HG02642 (cell line): ENCODE results near the gene EEFSEC.

ENCODE experiments used
- ATAC-seq: cut with Tn5 transposase; IDR thresholded peaks from one replicate; pipeline ENCODE4 v1.9.1; 2021; ENCODE audit warnings: mild to moderate bottlenecking; ENCODE audit not compliant: unreplicated experiment, poor library complexity

Gene EEFSEC

DNA sequence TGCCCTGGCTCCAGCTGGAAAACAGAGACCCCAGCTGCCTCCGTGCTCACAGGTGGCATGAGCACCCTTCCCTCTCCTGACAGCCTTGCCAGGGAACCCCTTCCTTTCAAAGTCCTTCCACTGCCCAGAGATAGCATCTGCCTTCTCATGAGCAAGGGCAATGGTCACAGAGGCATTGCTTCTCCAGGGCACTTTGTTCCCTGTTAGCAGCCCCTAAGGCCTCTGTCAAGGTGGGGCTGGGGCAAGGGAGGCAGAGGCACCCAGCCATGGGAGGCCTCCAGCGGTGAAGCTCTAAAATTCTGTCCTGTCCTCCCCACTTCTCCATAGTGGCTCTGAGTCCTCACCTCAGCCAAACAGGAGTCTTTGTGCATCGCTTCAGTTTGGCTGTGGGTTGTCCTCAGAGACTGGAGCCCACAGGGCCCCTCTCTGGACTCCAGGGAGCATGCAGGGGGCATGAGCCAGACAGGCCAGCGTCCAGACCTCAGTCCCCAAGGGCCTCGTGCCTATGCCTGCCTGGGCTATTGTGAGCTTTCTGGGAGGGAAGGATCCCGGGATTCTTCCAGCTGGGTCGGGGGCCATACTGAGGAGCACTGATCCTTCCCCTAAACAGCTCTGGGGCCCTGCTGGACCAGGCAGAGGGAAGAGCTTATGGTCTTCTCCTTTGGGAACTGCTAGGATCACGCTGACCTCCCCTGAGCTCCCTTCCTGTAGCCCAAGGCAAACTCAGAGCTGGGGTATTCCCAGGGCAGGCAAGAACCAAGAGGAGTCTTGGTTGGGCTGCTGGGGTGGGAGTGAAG is 206.8 kb downstream of the EEFSEC start:
- ATAC-seq, result no peak

DNA sequence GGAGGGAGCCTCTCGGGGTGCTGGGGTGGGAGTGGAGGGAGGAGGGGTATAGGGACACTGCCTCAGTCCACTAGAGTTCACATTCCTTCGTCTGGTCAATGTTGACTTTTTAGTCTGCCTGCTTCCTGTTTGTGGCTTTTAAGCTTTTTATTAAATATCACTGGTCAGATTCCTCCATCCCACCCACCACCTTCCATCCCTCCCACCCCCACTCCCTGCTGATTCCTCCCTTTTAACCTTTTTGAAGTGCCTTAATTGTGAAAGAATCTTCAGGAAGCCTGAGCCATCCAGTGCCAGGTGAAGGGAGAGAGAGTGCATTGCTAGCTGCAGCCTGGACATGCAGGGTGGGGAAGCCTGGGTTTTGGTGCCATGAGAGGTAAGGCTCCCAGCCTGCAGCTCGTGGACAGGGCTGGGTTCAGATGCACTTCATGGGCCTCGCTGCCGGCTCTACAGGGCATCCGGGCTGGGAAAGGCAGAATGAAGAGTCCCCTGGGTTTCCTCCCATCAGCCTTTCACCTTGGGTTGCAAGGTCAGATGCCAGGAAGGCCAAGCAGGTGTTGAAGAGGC is 207.5 kb downstream of the EEFSEC start:
- ATAC-seq, result no peak

DNA sequence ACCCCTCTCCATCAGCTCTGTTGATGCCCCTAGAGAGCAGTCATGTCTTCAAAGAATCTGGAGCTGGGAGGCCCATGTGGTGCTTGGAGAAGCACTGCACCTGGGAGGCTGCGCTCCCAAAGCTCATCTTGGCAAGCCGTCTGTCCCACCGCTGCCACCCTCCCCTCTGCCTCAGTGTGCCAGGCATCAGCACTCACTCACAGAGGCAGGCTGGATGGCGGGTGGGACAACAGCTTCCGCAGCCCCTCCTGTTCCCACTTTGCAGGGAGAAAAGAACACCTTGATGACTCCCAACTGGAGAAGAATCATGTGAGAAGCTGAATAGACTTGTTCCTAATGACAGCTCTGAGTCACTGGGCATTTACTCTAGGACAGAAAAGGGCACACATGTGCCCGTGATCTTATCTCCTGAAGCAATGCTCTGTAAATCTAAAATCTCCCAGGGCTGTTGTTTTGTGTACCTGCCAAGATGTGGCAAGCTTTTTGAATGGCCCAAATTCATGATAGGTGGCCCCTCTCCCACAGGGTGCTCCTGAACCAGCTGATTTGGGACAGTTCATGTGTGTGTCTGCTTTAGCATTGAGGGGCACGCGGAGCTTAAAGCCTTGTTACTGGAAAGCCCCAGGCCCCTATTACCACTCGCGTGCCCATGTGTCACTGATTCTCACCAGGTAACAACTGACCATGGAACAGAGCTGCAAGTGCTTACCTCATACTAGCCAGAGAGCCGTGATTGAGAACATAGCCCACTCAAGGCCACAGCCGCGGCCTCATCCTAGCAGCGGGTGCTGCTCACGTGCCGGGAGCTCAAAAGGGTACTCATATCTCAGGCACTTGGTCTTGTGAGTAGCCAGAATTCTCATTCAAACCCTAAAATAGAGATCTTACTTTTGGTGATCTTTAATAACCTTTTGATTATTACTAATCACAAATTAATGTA is 209.0 kb downstream of the EEFSEC start:
- no peak for ATAC-seq

DNA sequence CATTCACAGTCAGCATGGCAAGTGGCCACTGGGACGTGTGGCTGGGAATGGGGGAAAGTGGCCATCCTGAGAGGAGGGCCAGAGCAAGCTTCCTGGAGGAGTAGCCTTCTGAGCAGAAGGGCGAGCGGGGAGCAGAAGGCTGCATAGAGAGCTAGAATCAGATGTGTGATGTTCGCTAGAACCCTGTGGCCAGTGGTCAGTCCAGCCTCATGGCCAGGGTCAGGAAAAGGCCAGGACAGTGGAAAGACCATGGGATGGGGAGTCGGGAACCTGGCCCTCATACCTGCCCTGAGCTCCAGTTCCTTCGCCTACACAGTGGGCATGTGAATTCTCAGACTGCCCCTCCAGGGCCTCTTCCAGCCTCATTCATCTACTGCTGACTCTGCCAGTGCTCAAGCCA is 211.0 kb downstream of the EEFSEC start:
- no peak for ATAC-seq

DNA sequence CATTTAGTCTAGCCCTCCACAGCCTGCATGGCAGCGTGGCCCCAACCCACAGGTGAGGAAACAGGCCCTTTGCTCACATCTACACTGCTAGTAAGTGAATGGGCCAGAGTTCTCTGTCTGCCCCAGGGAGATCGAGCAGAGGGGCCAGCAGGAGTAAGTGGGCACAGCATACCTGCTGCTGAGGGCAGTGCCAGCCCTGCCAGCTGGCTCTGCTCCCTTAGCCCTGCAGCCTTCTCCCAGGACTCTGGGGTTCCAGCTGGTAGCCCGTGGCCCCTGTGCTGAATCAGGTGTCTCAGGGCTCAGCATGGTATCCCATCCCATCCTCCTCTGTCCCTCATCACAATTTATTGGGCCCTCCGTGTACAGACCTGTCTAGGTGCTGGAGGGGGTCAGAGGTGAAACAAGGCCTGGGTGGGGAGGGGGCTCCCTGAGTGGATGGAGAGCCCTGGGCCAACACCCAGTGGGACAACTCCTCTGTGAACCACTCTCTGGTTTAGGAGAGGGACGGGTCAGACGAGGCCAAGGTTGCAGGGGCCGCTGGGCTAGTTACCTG is 211.6 kb downstream of the EEFSEC start:
- no peak for ATAC-seq

DNA sequence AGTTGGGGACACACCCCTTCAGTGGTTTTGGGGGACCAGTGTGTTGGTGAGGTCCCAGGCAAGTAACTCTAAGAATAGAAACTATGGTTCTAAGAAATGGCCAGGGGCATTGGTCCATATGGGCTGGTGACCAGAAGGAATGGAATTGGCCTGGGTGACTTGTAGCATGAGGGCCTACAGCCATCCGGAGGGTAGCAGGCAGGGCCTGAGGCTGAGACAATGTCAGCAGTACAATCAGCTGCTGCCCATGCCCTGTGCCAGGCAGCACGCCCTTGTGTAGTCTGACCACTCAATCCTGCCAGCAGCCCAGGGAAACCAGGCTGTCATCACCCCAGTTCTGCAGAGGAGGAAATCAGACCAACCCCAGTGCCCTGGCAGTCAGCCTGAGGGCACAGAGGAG is 212.9 kb downstream of the EEFSEC start:
- no peak for ATAC-seq

DNA sequence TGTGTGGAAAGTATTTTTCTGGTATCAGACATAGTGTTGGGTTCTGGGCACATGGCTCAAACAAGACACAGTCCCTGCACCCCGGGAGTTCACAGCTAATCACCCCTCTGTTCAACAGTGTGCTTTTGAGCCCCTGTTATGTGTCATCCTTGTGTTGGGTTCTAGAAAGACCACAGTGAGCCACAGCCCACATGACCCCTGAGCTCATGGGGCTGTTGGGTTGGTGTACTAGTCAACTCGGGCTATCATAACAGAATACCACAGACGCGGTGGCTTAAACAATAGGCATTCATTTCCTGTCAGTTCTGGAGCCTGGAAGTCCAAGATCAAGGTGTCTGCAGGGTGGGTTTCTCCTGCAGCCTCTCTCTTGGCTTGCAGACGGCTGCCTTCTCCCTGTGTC is 213.4 kb downstream of the EEFSEC start:
- ATAC-seq, result no peak

DNA sequence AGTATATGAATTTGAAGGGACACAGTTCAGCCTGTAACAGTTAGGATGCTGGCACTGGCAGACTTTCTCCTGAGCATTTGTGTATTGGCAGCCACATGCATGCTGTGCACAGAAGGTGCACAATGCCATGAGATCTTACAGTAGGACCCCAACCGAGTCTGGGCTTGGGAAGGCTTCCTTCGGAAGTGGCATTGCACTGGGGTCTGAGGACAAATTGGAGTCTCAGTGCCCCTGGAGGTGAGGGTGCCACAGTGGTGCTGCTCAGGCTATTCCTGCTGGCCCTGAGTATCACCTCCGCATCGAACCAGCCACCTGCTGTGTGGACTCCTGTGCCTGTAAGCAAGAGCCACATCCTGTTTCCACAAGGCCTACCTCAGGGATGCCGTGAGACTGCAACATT is 213.9 kb downstream of the EEFSEC start:
- ATAC-seq, result no peak

DNA sequence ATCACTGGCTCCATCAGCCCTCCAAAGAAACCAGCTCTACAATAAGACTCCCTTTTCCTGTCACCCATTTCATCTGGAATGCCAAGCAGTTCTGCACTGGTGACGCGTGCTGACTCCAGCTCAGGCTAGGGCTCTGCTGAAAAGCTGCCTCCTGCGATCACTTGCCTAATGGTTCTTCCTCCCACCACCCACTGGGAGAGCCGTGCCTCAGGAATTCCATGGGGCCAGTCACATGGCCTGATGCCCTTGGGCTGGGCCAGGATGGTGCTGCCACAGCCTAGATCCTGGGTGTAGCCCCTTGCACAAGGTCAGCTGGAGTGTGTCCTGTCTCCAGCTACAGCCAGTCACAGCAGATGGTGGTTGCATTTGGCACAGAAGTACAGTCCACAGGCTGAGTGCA is 214.5 kb downstream of the EEFSEC start:
- no peak for ATAC-seq

DNA sequence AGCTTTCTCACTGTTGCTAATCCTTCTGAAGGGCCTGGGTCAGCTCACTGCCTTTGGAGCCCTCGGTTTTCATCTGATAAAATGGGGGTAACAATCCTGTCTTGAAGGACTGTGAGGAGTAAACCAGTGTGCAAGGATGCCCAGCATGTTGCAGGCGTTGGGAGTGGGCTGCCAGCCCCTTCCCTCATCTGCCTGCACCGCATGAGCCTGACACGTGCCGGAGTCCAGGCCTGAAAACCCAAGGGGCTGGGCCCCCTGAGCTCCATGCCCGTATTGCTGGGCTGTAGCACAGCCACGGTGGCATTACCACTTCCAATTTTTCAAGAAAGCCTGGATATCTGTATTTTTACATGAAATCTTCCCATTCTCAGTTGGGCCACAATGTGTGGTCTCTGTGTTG is 215.3 kb downstream of the EEFSEC start:
- ATAC-seq, result no peak

DNA sequence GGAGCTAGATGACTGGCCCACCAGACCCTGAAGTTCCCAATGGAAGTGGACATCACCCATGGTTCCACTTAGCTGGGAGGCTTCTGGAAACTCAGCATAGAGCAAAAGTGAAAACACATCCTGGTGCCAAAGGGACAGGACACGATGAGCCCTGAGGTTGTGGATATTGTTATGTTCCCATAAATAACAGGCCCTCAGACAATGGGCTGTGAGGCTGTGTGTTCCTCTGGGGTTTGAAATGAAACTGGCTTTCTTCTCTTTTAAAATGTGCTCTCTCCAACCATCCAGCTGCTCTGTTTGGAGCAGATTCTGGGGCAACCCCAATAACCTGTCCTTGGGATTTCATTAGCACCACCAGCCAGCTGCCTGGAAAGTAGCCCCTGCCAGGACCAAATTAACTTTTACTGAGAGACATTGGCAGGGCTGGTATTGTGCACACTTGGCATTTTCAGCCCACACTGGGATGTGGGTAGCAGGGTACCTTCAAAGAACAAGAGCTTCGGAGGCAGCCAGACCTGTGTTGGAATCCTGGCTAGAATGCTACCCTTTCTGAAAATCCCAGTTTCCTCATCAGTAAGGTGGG is 215.9 kb downstream of the EEFSEC start:
- no peak for ATAC-seq

DNA sequence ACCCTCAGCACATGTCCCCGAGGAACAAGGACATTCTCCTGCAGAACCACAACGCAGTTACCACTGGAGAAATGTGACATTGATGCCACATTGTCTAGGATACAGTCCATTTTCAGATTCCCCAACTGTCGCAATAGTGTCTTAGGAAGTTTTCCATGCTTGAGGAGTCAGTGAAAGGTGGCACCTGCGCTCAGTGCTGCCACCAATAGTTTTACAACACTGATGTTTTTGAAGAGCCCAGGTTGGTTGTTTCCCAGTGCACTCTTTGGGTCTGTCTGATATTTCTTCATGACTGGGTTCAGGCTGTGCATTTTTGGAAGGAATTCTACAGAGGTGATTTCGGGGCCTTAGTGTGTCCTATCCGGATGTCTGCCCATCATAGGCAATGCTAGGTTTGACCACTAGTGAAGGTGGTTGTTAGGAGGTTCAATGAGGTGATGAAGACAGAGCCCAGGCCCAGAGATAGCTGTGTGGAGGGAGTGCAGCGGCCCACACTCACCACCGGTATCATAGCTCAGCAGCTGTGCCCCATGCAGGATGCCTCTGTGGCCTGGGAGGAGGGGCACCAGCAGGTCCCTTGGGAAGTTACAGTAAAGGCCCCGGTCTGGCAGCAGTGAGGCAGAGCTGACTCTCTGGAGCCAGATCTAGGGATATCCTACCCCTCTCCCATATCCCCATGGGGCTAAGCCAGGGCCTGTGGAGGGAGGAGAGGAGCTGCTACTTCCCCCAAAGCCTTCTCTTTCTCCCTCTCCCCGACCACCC is 216.8 kb downstream of the EEFSEC start:
- ATAC-seq, result no peak

DNA sequence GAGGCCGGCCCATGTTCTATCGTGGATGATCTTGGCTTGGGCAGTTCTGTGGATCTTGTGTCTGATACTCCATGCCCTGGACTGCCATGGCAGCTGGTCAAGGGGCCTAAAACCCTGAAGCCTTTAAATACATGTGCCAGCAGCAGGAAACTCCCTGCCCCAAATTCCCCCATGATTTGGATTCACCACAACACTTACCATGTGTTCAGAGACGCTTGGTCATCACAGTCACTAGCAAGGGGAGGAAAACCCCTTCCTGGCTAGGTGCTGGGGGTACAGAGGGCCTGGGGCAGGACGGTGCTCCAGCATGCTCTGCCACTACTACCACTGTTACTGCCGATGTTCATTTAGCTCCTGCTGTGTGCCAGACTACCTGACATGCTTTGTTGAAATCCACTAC is 219.0 kb downstream of the EEFSEC start:
- peak; percentile 55 for ATAC-seq

DNA sequence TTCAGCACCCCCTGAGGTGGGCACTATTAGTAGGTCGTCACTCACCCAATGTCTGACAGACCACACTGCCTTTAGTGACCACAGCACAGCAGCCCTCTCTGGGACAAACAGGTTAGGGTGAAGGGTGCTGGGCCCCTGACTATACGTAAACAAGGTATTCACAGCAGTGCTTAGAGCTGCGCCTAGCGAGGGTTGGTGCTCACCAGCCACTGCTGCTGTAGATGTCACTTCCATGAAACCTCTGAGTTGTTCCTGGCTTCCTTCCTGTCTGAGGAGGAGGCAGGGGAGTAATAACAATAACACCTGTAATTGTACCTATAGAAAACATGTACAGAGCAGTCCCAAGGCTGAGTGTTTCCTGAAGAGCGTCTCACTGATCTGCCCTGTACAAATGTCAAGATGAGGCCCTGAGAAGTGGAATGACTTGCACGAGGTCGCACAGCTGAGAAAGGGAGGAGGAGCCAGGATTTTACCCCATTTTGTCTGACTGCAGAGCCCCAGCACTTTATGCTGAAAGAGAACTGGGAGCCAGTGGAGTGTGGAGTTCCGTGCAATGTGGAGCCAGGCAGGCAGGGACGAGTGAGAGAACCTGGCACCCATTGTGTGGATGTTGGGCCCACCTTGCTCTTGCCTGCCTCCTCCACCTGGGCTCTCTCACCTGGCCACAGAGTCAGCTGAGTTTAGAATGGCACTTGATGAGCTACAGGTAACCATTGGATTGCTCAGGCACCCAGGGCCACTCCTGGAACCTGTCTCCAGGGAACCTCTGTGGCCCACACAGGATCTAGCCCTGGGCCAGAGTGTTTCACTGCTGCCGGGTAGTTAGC is 219.6 kb downstream of the EEFSEC start:
- ATAC-seq, result no peak

DNA sequence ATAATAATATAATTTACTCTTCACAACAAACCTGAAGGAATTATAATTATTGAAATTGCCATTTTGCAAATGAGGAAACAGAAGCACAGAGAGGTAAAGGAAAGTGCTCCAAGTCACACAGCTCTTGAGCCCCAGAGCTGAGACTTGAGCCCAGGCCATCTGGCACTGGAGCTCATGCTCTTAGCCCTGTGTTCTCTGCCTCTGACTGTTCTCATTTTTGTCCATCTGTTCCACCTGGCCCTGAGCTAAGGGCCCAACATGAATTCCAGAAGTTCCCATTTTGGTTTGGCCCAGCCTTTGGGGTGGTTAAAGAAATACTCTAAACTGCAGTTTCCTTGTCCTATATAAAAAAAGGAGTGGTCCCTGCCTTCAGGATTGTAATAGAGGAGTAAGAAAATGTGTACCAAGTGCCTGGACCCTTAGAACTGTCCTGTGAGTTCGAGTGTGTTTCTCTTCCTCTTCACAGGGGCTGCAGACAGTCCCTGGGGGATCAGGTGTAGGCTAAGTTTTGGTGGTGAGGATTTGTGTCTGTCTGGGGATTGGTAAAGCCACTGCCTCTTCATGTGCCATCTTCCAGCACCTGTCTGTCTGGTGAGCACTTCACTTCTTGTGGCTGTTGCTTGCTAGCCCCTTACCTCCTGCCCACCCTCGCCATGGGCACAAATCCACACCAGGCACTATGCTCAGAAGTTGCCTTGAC is 221.6 kb downstream of the EEFSEC start:
- no peak for ATAC-seq

DNA sequence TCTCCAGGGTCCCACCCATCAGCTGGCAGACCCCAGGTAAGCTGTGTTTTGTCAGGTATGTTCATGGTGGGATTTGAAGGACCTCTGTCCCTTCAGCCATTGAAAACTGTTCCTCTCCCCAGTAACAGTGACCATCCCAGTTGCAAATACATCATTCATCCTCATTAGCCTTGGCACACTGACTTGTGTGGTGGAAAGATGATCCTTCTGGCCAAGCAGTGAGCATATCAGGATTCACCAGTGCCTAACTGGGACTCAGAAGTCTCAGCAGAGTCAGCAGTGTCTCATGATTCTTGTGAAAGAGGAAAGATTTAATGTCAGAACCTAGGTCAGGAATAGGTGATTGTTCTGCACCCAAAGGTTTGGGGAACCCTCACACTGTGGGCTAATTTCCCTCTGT is 223.2 kb downstream of the EEFSEC start:
- no peak for ATAC-seq

DNA sequence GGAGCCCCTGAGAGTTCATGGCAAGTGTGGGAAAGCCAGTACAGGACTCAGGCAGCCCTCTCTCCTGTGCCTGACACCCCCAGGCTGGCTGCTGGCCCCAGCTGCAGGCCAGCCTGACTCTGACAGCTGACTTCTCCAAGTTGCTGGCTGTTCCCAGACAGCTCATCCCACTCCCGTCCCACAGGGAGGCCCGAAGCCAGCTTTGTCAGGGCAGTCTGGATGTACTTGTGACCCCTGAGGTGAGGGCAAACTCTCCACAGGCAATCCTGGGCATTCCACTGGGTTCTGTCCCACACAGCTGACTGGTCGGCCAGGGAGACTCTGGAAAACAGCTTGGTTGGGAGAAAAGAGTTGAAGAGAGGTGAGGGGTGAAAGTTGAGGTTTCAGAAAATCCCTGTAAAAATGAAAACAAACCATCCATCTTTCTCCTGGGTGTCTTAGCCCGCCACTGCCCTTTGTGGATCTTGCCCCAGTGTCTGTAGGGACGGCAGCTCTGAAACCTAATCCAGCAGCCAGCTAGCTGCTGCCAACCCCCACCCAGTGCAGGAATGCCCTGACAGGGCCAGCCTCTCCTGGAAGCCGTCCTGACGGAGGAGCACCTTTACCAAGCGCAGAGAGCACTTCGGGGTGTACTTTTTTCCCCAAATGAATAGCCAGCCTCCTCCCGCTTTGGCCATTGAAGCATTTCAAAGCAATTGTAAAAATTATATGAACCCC is 225.5 kb downstream of the EEFSEC start:
- no peak for ATAC-seq
